IMR-90 (cell line): ENCODE data around the gene NSF. TPM values are rescaled to one million over a fixed set of nuclear protein-coding genes. Genes with fewer than 3 reads are reported as not detected.

Source experiments
- ATAC-seq: fragments of 200-7000 bp; cut with Tn5 transposase; 2 replicates; pipeline ENCODE4 v1.9.1; 2020; ENCODE audit warnings: low read depth, mild to moderate bottlenecking, moderate library complexity
- BruUV-seq: library from RNA; stranded (reverse); fragments of 400-500 nt; replicated peaks from 2 replicates; lab custom pipeline; 2021; lab: Mats Ljungman, UMichigan
- CTCF ChIA-PET: fragments of 300-600 bp; formaldehyde crosslinking; extraction: SDS; loops from one replicate; lab custom pipeline; 2021; ENCODE audit warnings: antibody characterized with exemption; lab: Yijun Ruan, JAX
- POLR2A ChIA-PET: fragments of 300-600 bp; sonication (Branson Sonifier 250); formaldehyde crosslinking; loops from one replicate; lab custom pipeline; 2022; ENCODE audit warnings: antibody characterized with exemption; ENCODE audit not compliant: unreplicated experiment; lab: Charles Lee
- DNase-seq: peaks from one replicate; pipeline ENCODE4 v3.0.0; 2013
- H2AFZ ChIP-seq: replicated peaks from 2 replicates; pipeline ENCODE3; 2013; ENCODE audit warnings: low read length, mild to moderate bottlenecking; ENCODE audit not compliant: poor library complexity
- H2AK5ac ChIP-seq: 2 replicates; pipeline ENCODE4 v1.6.1; 2013; ENCODE audit warnings: low read depth, low read length, inconsistent platforms
- H2AK9ac ChIP-seq: replicated peaks from 2 replicates; pipeline ENCODE3; 2013; ENCODE audit warnings: mild to moderate bottlenecking, low read depth, low read length, moderate library complexity; ENCODE audit not compliant: poor library complexity
- H2BK120ac ChIP-seq: 2 replicates; pipeline ENCODE4 v1.6.1; 2013; ENCODE audit warnings: low read depth, low read length, inconsistent platforms
- H2BK15ac ChIP-seq: 3 replicates; pipeline ENCODE4 v1.6.1; 2013; ENCODE audit warnings: low read depth, low read length, inconsistent platforms
- H2BK20ac ChIP-seq: 2 replicates; pipeline ENCODE4 v1.6.1; 2013; ENCODE audit warnings: low read depth, mild to moderate bottlenecking, inconsistent platforms, low read length, moderate library complexity
- H2BK5ac ChIP-seq: 2 replicates; pipeline ENCODE4 v1.6.1; 2013; ENCODE audit warnings: mild to moderate bottlenecking, low read depth, low read length, inconsistent platforms; ENCODE audit not compliant: poor library complexity, severe bottlenecking
- H3K14ac ChIP-seq: replicated peaks from 2 replicates; pipeline ENCODE4 v1.6.1; 2013; ENCODE audit warnings: low read depth, low read length, inconsistent platforms
- H3K18ac ChIP-seq: 2 replicates; pipeline ENCODE4 v1.6.1; 2013; ENCODE audit warnings: low read depth, low read length, control low read depth
- H3K23ac ChIP-seq: 2 replicates; pipeline ENCODE4 v1.6.1; 2013; ENCODE audit warnings: low read depth, low read length, inconsistent platforms
- H3K27ac ChIP-seq: 2 replicates; pipeline ENCODE4 v1.5.1; 2013; ENCODE audit warnings: mild to moderate bottlenecking, control low read depth, low read length; ENCODE audit not compliant: insufficient read depth
- H3K27me3 ChIP-seq: 2 replicates; pipeline ENCODE4 v1.6.1; 2013; ENCODE audit warnings: low read length; ENCODE audit not compliant: control insufficient read depth, insufficient read depth
- H3K36me3 ChIP-seq: 2 replicates; pipeline ENCODE4 v1.6.1; 2013; ENCODE audit warnings: low read length, mixed read lengths; ENCODE audit not compliant: control insufficient read depth, insufficient read depth
- H3K4ac ChIP-seq: 2 replicates; pipeline ENCODE4 v1.6.1; 2013; ENCODE audit warnings: low read depth, low read length, inconsistent platforms
- H3K4me1 ChIP-seq: 2 replicates; pipeline ENCODE4 v1.6.1; 2013; ENCODE audit warnings: low read length, mixed read lengths; ENCODE audit not compliant: control insufficient read depth, insufficient read depth
- H3K4me2 ChIP-seq: 2 replicates; pipeline ENCODE4 v1.6.1; 2013; ENCODE audit warnings: low read depth, mild to moderate bottlenecking, control low read depth, low read length, moderate library complexity
- H3K4me3 ChIP-seq: 2 replicates; pipeline ENCODE4 v1.5.1; 2013; ENCODE audit warnings: low read depth, mild to moderate bottlenecking, control low read depth, low read length, moderate library complexity; ENCODE audit not compliant: insufficient read depth
- H3K56ac ChIP-seq: 2 replicates; pipeline ENCODE4 v1.6.1; 2013; ENCODE audit warnings: low read length, inconsistent platforms; ENCODE audit not compliant: insufficient read depth; ENCODE audit errors: extremely low read depth
- H3K79me1 ChIP-seq, 2 experiments: 2 replicates each; pipeline ENCODE4 v1.6.1; 2013; ENCODE audit warnings: low read length in 2 of 2, inconsistent platforms in 1 of 2, low read depth in 1 of 2
- H3K9ac ChIP-seq: 2 replicates; pipeline ENCODE4 v1.6.1; 2013; ENCODE audit warnings: low read depth, low read length, control low read depth
- H3K9me1 ChIP-seq: 2 replicates; pipeline ENCODE4 v1.6.1; 2013; ENCODE audit warnings: low read length, inconsistent platforms; ENCODE audit not compliant: insufficient read depth
- H3K9me3 ChIP-seq: 2 replicates; pipeline ENCODE4 v1.6.1; 2013; ENCODE audit warnings: low read length; ENCODE audit not compliant: control insufficient read depth, insufficient read depth
- H4K20me1 ChIP-seq: 2 replicates; pipeline ENCODE4 v1.6.1; 2013; ENCODE audit warnings: low read length, inconsistent platforms; ENCODE audit not compliant: insufficient read depth
- H4K5ac ChIP-seq: 2 replicates; pipeline ENCODE4 v1.6.1; 2013; ENCODE audit warnings: mild to moderate bottlenecking, low read depth, low read length, control low read depth
- H4K8ac ChIP-seq, 2 experiments: 2 replicates each; pipeline ENCODE4 v1.6.1; 2013; ENCODE audit warnings: low read depth in 2 of 2, low read length in 2 of 2, control low read depth in 1 of 2, inconsistent platforms in 1 of 2
- H4K91ac ChIP-seq: 2 replicates; pipeline ENCODE4 v1.6.1; 2013; ENCODE audit warnings: low read depth, low read length, inconsistent platforms; ENCODE audit not compliant: insufficient read depth
- BHLHE40 ChIP-seq: fragments of 150-350 bp; IDR thresholded peaks from 2 replicates; pipeline ENCODE4 v1.6.1; 2016; ENCODE audit warnings: mild to moderate bottlenecking, low read depth, low read length
- CEBPB ChIP-seq: IDR thresholded peaks from 2 replicates; pipeline ENCODE4 v1.6.1; 2012; ENCODE audit warnings: low read depth, low read length, improper control_type of control experiment
- CHD1 ChIP-seq: IDR thresholded peaks from 2 replicates; pipeline ENCODE4 v1.6.1; 2012; ENCODE audit warnings: low read depth, low read length, improper control_type of control experiment
- FOS ChIP-seq: fragments of 150-350 bp; IDR thresholded peaks from 2 replicates; pipeline ENCODE4 v1.6.1; 2016; ENCODE audit warnings: low read depth, low read length
- MAFK ChIP-seq: IDR thresholded peaks from 2 replicates; pipeline ENCODE4 v1.6.1; 2012; ENCODE audit warnings: low read depth, low read length, improper control_type of control experiment
- MAZ ChIP-seq: IDR thresholded peaks from 2 replicates; pipeline ENCODE4 v1.6.1; 2012; ENCODE audit warnings: low read depth, mild to moderate bottlenecking, low read length, improper control_type of control experiment, moderate library complexity, borderline replicate concordance
- MXI1 ChIP-seq: IDR thresholded peaks from 2 replicates; pipeline ENCODE4 v1.6.1; 2012; ENCODE audit warnings: low read depth, mild to moderate bottlenecking, low read length, moderate library complexity, borderline replicate concordance
- NFE2L2 ChIP-seq: fragments of 150-350 bp; IDR thresholded peaks from 2 replicates; pipeline ENCODE4 v1.6.1; 2016; ENCODE audit warnings: low read depth, mild to moderate bottlenecking, low read length
- POLR2A ChIP-seq: IDR thresholded peaks from 2 replicates; pipeline ENCODE4 v1.6.1; 2012; ENCODE audit warnings: mild to moderate bottlenecking, low read depth, low read length
- RAD21 ChIP-seq: IDR thresholded peaks from 2 replicates; pipeline ENCODE4 v1.6.1; 2012; ENCODE audit warnings: low read length, improper control_type of control experiment
- RCOR1 ChIP-seq: IDR thresholded peaks from 2 replicates; pipeline ENCODE4 v1.6.1; 2012; ENCODE audit warnings: mild to moderate bottlenecking, low read length, improper control_type of control experiment; ENCODE audit not compliant: insufficient replicate concordance
- RFX5 ChIP-seq: IDR thresholded peaks from 2 replicates; pipeline ENCODE4 v1.8.0; 2012; ENCODE audit warnings: low read depth, mild to moderate bottlenecking, low read length, moderate library complexity
- SMC3 ChIP-seq: fragments of 150-350 bp; IDR thresholded peaks from 2 replicates; pipeline ENCODE4 v1.6.1; 2016; ENCODE audit warnings: low read depth, mild to moderate bottlenecking, antibody characterized with exemption, low read length, moderate library complexity
- WGBS, 2 experiments: methylation state at CpG; one replicate each; pipeline versions ENCODE4 v1.1.5 to v1.1.7; 2013; ENCODE audit warnings: missing lambda C conversion rate in 2 of 2; ENCODE audit not compliant: insufficient read length in 1 of 2; ENCODE audit errors: extremely low coverage in 2 of 2; 5-methylcytosine and 5-hydroxymethylcytosine counted together
- dilution Hi-C: fragments of 300-500 bp; cut with HindIII; formaldehyde crosslinking; loops from one replicate; pipeline ENCODE4 v1.14.3; 2018; ENCODE audit warnings: low sequenced_read_pairs; ENCODE audit not compliant: unreplicated experiment
- in situ Hi-C: fragments of 300-500 bp; cut with MboI; formaldehyde crosslinking; loops from 3 replicates; pipeline ENCODE4 v1.14.3; 2019; ENCODE audit warnings: low sequenced_read_pairs, inconsistent platforms, mixed read lengths
- intact Hi-C: fragments of 100-400 bp; cut with micrococcal nuclease; formaldehyde crosslinking; loops from 2 replicates; pipeline ENCODE4 v1.10.0; 2022
- polyA plus RNA-seq, 3 experiments: library from polyadenylated mRNA; depleted of rRNA; stranded (reverse); fragments of >200 nt; gene quantifications; 2 replicates each; pipeline ENCODE4 v1.2.3, GENCODE V29; 2012; ENCODE audit warnings: low replicate concordance in 1 of 3
- total RNA-seq: library from RNA; depleted of rRNA; stranded (reverse); fragments of >200 nt; gene quantifications from 2 replicates; pipeline ENCODE4 v1.2.3, GENCODE V29; 2012
- TF ChIP-seq, protein P1 (sequence below): fragments of 150-350 bp; IDR thresholded peaks from 2 replicates; pipeline ENCODE4 v1.6.1; 2017; ENCODE audit warnings: mild to moderate bottlenecking, antibody characterized with exemption, low read length, low read depth
- TF ChIP-seq, protein P2 (sequence below): fragments of 150-350 bp; IDR thresholded peaks from 2 replicates; pipeline ENCODE4 v1.6.1; 2016; ENCODE audit warnings: low read depth, mild to moderate bottlenecking, low read length, moderate library complexity, borderline replicate concordance
- TF ChIP-seq, protein P3 (sequence below): conservative IDR thresholded peaks from 2 replicates; pipeline ENCODE4 v1.5.1; 2012; ENCODE audit warnings: mild to moderate bottlenecking, low read depth, low read length, improper control_type of control experiment

Gene NSF
- total and polyA plus RNA-seq, 2 of the 4 experiments (the other 2 are of a cell fraction): 38.9 to 110 TPM

DNA sequence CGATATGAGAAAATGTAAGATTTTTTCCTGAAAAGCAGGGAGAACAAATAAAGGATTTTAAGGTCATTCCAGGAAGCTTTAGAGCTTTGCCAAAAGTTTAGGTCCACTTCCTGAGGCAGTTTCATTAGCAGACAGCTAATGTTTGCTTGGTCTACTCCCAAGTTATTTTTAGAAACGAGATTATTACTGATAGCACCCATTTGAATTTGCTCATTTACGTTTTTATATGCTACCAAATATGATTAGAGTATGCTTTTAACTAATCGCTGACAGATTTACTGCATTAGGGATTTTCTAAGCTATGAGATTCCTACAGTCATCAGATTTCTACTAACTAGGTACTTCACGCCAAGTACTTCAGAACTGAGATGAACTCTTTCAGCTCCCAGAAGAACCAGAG is 129.9 kb downstream of the NSF start:
- Histone ChIP-seq H3K27ac (no peak overlapping the region), H3K23ac (no peak overlapping the region), H3K9me3 (no peaks in the 10 kb centered on the region), H2BK5ac (no peak overlapping the region), H3K4ac (no peak overlapping the region), H4K8ac (no peak overlapping the region), H3K79me1 (no peaks in the 10 kb centered on the region), H3K4me2 (no peak overlapping the region), H3K14ac (no peak overlapping the region), H3K4me1 (peaks cover 2% of the 10 kb centered on the region; the same call in 1 of the 2 replicates), H2AK9ac (no peak overlapping the region), H2AK5ac (no peak overlapping the region), H4K5ac (no peak overlapping the region), H2BK120ac (no peak overlapping the region), H3K36me3 (peaks cover 5% of the 10 kb centered on the region), H3K9me1 (peaks cover 13% of the 10 kb centered on the region), H2AFZ (no peak overlapping the region), H2BK20ac (no peak overlapping the region), H3K18ac (no peak overlapping the region), H3K9ac (no peak overlapping the region), H3K56ac (no peak overlapping the region), H4K20me1 (no peaks in the 10 kb centered on the region), H4K91ac (no peak overlapping the region), H3K27me3 (no peaks in the 10 kb centered on the region), H2BK15ac (no peak overlapping the region), H3K4me3 (no peak overlapping the region)
- TF ChIP-seq MXI1 (no peak), BHLHE40 (no peak), POLR2A (no peak), MAFK (no peak), RCOR1 (no peak), CHD1 (no peak), FOS (no peak), CEBPB (no peak), NFE2L2 (no peak), SMC3 (no peak), RAD21 (no peak), MAZ (no peak), RFX5 (no peak)
- TF ChIP-seq, protein P1, sequence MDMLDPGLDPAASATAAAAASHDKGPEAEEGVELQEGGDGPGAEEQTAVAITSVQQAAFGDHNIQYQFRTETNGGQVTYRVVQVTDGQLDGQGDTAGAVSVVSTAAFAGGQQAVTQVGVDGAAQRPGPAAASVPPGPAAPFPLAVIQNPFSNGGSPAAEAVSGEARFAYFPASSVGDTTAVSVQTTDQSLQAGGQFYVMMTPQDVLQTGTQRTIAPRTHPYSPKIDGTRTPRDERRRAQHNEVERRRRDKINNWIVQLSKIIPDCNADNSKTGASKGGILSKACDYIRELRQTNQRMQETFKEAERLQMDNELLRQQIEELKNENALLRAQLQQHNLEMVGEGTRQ: no peak
- TF ChIP-seq, protein P2, sequence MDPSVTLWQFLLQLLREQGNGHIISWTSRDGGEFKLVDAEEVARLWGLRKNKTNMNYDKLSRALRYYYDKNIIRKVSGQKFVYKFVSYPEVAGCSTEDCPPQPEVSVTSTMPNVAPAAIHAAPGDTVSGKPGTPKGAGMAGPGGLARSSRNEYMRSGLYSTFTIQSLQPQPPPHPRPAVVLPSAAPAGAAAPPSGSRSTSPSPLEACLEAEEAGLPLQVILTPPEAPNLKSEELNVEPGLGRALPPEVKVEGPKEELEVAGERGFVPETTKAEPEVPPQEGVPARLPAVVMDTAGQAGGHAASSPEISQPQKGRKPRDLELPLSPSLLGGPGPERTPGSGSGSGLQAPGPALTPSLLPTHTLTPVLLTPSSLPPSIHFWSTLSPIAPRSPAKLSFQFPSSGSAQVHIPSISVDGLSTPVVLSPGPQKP: no peak
- TF ChIP-seq, protein P3, sequence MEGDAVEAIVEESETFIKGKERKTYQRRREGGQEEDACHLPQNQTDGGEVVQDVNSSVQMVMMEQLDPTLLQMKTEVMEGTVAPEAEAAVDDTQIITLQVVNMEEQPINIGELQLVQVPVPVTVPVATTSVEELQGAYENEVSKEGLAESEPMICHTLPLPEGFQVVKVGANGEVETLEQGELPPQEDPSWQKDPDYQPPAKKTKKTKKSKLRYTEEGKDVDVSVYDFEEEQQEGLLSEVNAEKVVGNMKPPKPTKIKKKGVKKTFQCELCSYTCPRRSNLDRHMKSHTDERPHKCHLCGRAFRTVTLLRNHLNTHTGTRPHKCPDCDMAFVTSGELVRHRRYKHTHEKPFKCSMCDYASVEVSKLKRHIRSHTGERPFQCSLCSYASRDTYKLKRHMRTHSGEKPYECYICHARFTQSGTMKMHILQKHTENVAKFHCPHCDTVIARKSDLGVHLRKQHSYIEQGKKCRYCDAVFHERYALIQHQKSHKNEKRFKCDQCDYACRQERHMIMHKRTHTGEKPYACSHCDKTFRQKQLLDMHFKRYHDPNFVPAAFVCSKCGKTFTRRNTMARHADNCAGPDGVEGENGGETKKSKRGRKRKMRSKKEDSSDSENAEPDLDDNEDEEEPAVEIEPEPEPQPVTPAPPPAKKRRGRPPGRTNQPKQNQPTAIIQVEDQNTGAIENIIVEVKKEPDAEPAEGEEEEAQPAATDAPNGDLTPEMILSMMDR: no peak
- no TSS peak for BruUV-seq
- in situ Hi-C loops: no loop called here
- no peak for DNase-seq
- CTCF ChIA-PET: no interaction called here
- intact Hi-C loops: no loop called here
- POLR2A ChIA-PET: no interaction called here
- no CpG with 5 or more reads among the region's 5 CpGs for WGBS, 2 experiments
- dilution Hi-C loops: no loop called here
- ATAC-seq: no peak
